Posterior cingulate gyrus (tissue), 11 donors: ENCODE data around the gene LCN15.
"Not testable (repeated sequence)": the region's sequence is repeated elsewhere in the genome, so short reads cannot be mapped to it uniquely, and the experiment has no call there.

Source experiments
- DNase-seq, 10 donors: peaks; one replicate each; pipeline versions ENCODE4 v3.0.0 to v3.0.0-alpha.2; 2020 to 2021; ENCODE audit warnings: mixed read lengths in 3 of 10
- intact Hi-C: fragments of 100-400 bp; cut with DNase I; formaldehyde crosslinking; loops from one replicate; pipeline ENCODE4 v1.15.1; 2023

Gene LCN15

DNA sequence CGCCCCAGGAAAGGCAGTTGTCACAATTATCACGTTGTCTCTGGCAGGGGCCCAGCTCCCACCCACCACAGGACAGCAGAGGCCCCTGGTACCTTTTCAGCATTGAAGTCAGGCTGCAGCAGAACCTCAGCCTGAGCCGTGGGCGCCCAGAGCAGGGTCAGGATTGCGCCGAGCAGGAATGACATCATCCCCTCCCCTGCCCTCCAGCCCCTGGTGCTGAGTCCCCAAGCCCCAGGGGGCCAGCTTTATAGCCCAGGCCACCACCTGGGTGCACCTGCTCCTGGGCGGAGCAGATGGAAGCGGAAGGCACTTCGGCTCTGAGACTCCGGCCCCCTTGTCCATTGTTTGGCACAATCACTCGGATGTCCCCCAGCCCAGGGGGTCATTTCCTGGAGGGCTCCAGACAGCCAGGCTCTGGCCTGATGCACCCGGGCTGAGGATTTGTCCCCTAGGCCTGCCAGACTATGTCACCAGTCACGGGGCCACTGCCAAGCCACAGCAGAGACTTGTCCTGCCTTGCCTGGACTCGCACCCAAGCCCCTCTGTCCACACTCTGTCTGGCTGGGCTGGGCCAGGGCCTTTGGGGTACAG lies at the start of gene LCN15:
LCN15 (minus strand) TSS at position 218 of the 591 bp plus-strand sequence; CDS start at position 188, 30 bp downstream.
- intact Hi-C loops = no loop called here
- peak in 3 of 10 donors; percentile 39 to 69 (median 67) for DNase-seq

DNA sequence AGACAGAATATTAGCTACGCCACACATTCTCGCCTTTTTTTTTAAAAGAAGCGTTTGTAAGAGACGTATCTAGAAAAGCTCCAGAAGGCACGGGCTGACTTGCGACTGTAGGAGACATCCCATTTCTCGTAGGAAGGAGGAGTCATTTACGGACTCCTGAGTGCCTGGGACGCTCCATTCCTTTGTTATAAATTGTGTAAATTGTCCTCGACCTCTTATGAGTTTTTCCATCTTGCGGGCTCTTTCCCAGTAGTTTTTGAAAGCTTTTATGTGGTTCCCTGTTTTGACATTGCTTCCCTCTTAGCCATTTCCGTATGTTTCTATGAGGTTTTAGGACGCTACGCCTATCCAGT lies 44.5 kb upstream of the LCN15 start:
- DNase-seq = no peak
- intact Hi-C loops = loop anchor here (5.0 kb wide), 1 partner anchor 34 kb away; the partner anchor contains the start of gene AJM1

GRCh38 chr9:136808075-136808805 lies 43.9 kb upstream of the LCN15 start:
- peak in 5 of 10 donors; percentile 31 to 89 (median 74) for DNase-seq
- intact Hi-C loops = loop anchor here (5.0 kb wide), 1 partner anchor 34 kb away; the partner anchor contains the start of gene AJM1

DNA sequence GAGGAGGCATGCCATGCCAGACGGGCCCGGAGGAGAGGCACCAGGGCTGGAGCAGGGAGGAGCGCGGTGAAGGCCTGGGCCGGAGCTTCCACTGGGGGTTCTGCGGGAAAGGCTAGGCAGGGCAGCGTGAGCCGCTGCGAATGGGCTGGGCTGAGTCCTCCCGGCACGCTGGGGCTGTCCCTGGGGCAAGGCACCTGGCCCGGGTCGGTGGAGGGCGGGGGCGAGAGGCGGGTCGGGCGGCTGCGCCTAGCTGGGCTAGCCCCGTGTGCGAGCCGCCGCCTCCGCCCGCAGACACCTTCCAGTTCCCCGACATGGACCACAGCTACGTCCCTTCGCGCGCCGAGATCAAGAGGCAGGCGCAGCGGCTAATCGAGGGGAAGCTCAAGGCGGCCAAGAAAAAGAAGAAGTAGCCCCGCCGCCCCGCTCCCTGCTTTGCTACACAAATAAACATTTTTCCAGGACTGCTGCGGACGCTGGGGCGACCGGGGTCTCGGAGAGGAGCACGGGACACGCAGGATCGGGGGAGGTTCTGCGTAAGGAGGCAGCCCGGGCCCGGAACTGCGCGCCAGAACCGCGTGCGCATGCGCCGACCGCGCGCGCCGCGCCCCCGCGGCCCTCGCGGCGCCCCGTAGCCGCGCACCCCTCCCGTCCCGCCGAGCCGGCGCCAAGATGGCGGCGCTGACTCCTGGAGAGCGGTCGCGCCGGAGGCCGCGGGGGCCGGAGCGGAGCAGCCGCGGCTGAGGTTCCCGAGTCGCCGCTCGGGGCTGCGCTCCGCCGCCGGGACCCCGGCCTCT lies 43.2 kb upstream of the LCN15 start, which contains the start of gene RABL6:
RABL6 (plus strand) TSS at position 668 of the 794 bp plus-strand sequence. CDS start 249 bp downstream, outside the sequence.
- intact Hi-C loops = loop anchor here (5.0 kb wide), 1 partner anchor 35 kb away; the partner anchor contains the start of gene AJM1
- peak; percentile 49 to 94 (median 66) for DNase-seq

- peak in 4 of 10 donors; percentile 22 to 70 (median 64) for DNase-seq
- intact Hi-C loops = loop anchor here (5.0 kb wide), 1 partner anchor 36 kb away; the partner anchor contains the start of gene AJM1
These were observed 42.4 kb upstream of the LCN15 start for GRCh38 chr9:136806631-136807201.

DNA sequence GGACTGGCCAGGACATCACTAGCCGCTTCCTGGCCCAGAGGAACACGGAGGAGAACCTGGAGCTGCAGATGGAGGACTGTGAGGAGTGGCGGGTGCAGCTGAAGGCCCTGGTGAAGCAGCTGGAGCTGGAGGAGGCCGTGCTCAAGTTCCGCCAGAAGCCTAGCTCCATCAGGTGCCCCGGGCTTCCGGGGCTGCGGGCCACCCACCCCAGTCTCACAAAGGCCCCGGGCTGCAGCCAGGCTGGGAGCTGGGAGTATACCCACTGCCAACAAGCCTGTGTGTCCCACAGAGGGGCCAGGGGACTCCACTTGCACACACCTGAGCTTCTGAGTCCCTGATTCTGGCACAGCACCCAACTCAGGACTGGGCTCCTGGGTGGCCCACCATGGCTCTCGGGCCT lies 41.7 kb upstream of the LCN15 start:
- intact Hi-C loops = loop anchor here (5.0 kb wide), 1 partner anchor 36 kb away; the partner anchor contains the start of gene AJM1
- peak in 4 of 10 donors; percentile 19 to 77 (median 62) for DNase-seq

DNA sequence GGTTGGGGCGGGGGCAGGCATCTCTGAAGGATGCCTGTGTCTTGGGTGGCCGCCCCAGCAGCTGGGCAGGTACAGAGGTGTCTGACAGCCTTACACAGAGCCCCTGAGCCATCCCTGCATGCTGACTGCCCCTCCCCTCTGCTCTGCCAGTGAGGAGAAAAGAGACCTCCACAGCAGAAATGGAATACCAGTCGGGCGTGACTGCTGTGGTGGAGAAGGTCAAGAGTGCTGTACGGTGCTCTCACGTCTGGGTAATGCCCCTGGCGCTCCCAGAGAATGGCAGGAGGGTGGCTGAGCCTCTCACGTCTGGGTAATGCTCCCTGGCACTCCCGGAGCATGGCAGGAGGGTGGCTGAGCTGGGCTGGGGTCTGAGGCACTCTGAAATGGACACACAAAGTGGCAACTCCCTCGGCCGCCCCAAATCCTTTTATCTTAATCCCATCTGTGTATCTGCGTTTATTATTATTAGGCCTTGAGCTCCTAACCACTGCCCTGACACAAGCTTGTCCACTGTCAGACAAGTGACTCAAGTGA lies 41.0 kb upstream of the LCN15 start:
- DNase-seq = peak in 3 of 10 donors; percentile 28 to 57 (median 46)

GRCh38 chr9:136804509-136805206 lies 40.3 kb upstream of the LCN15 start:
- peak in 3 of 10 donors; percentile 63 to 72 (median 67) for DNase-seq
- intact Hi-C loops = loop anchor here (5.0 kb wide), 1 partner anchor 38 kb away; the partner anchor contains the start of gene AJM1

More for the DNA sequence above, 41.0 kb upstream of the LCN15 start:
- intact Hi-C loops = loop anchor here (5.0 kb wide), 1 partner anchor 37 kb away; the partner anchor contains the start of gene AJM1

DNA sequence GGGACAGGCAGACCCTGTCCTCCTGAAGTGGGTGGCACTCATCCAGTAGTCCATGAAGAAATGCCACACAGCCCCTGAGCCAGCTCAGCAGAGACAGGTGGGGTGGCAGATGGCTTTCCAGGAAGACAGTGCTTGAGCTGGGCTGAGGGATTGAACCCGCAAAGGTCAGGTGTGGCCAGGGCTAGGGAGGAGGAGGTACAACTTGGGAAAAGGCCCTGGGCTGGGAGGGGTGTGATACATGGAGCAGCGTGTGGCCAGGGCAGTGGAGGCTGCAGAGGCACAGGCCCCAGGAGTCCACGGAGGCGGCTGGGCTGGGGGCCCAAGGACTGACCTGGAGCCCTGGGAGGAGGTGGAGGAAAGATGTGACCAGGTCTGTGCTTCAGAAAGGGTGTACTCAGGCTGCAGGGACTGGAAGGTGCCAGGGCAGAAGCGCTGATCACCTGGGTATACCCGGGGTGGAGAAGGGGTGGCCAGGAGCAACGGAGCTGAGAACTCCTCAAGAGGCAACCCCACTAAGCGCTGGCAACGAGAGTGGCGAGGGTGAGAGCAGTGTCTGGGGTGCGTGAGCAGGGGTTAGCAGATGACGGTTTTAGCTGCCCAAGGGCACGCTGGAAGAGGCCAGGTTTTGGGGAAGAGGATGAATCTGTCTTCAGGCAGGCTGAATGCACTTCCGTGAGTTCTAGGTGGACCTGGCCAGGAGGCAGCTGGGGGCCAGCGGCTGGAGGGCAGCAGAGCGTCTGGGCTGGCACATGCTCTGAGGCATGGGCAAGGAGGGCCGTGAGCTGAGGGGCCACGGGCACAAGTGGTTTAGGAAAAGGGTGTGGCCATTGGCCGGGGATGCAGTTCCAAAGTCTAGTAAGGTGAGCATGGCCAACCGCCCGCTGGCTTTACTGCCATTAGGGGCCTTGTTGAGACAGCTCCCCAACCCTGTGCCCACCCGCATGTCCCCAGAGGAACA lies 39.5 kb upstream of the LCN15 start:
- intact Hi-C loops = no loop called here
- peak in 3 of 10 donors; percentile 48 to 75 (median 68) for DNase-seq

DNA sequence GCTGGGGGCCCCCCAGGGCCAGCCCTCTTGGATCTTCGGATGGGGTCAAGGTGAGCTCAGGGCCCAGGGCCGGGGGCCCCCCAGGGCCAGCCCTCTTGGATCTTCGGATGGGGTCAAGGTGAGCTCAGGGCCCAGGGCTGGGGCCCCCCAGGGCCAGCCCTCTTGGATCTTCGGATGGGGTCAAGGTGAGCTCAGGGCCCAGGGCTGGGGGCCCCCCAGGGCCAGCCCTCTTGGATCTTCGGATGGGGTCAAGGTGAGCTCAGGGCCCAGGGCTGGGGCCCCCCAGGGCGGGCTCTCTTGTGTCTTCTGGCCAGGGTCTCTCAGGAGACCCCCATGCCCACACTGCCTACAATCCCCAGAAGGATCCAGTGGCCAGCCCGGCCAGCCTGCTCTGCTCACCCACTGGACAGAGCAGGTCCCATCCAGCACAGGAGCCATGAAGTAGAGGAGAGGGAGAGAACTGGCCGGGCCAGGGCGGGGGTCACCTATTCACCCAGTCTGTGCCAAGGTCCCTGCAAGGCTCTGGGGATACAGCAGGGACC lies 38.8 kb upstream of the LCN15 start:
- DNase-seq = peak in 3 of 10 donors; percentile 15 to 61 (median 59)
- intact Hi-C loops = not testable (repeated sequence)

DNA sequence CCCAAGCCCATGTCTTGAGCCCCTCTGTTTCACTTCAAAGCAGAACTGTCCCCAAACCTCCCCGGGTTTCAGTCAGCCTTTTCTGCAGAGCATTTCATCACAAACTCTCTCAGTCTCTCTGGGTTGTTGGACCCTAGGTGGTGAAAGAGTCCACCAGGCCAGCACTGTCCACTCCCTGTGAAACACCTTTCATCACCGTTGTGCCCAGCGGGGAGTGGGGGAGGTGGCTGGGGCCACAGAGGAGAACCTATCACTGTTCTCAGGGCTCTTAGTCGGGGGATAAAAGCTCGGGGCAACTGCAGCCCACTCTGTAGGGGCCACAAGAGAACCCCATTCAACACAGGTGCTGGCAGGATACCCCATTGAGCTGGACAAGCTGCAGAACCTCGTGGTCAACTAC lies 38.0 kb upstream of the LCN15 start:
- DNase-seq = peak in 2 of 10 donors; percentile 35 to 43
- intact Hi-C loops = no loop called here

GRCh38 chr9:136799854-136800657 lies 35.7 kb upstream of the LCN15 start:
- intact Hi-C loops = loop anchor here (10.0 kb wide), 1 partner anchor 145 kb away; the partner anchor contains the start of genes C8G and FBXW5
- peak; percentile 58 to 96 (median 76) for DNase-seq

GRCh38 chr9:136799079-136799853 lies 34.9 kb upstream of the LCN15 start:
- DNase-seq = peak in 3 of 10 donors; percentile 77 to 83 (median 83)
- intact Hi-C loops = loop anchor here (10.0 kb wide), 1 partner anchor 146 kb away; the partner anchor contains the start of genes C8G and FBXW5

DNA sequence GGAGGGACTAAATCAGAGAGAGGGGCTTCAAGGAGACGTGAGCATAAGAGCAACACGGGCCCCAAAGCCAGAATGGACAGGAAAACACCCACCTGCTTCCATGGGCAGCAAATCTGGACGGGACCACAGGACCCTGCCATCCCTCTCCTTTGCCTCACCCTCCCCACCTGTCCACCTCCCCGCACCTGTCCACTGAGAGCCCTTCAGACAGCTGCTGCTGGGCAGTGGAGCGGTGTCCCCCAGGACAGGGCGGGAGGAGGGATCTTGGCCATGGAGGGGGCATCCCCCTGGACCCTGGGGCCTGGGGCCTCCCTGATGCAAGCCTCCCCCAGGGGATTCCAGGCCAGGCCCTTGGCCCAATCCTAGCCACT lies 34.4 kb upstream of the LCN15 start:
- intact Hi-C loops = loop anchor here (10.0 kb wide), 1 partner anchor 146 kb away; the partner anchor contains the start of genes C8G and FBXW5
- peak in 3 of 10 donors; percentile 23 to 81 (median 29) for DNase-seq

DNA sequence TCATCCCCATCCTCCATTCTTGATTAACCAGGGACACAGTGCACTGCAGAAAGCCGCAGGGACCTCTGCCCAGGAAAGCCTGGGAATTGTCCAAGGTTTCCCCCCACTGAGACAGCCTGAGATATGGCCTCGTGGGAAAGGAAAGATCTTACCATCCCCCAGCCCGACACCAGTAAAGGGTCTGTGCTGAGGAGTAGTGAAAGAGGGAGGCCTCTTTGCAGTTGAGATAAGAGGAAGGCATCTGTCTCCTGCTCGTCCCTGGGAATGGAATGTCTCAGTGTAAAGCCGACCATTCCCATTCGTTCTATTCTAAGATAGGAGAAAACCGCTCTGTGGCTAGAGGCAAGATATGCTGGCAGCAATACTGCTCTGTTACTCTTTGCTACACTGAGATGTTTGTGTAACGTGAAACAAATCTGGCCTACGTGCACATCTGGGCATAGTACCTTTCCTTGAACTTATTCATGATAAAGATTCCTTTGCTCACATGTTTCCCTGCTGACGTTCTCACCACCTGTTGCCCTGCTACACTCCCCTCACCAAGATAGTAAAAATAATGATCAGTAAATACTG lies 32.5 kb upstream of the LCN15 start:
- intact Hi-C loops = loop anchor here (10.0 kb wide), 1 partner anchor 148 kb away; the partner anchor contains the start of genes C8G and FBXW5
- DNase-seq = peak in 3 of 10 donors; percentile 9 to 42 (median 36)
